Prostate gland (tissue), 2 donors: ENCODE data around the gene RPL29. TPM values are rescaled to one million over a fixed set of nuclear protein-coding genes. Genes with fewer than 3 reads are reported as not detected.

ENCODE experiments used
- DNase-seq: peaks from one replicate; pipeline ENCODE4 v3.0.0-alpha.2; 2019; ENCODE audit warnings: low spot score
- H3K27ac ChIP-seq, 2 donors: fragments of 200-600 bp; sonication (generic); 2 replicates each; pipeline ENCODE4 v1.5.1; 2017 to 2019
- H3K27me3 ChIP-seq: fragments of 200-600 bp; sonication (generic); replicated peaks from 2 replicates; pipeline ENCODE4 v1.5.1; 2019; ENCODE audit not compliant: insufficient read depth
- H3K36me3 ChIP-seq, 2 donors: fragments of 200-600 bp; sonication (generic); 1 replicate in 1 of 2; 2 replicates in 1 of 2; pipeline versions ENCODE4 v1.5.1 to v1.8.1; 2017 to 2019
- H3K4me1 ChIP-seq: fragments of 200-600 bp; sonication (generic); replicated peaks from 2 replicates; pipeline ENCODE4 v1.5.1; 2019
- H3K4me3 ChIP-seq, 2 donors: fragments of 200-600 bp; sonication (generic); 2 replicates each; pipeline ENCODE4 v1.5.1; 2017 to 2019
- H3K9me3 ChIP-seq: fragments of 200-600 bp; sonication (generic); 2 replicates; pipeline ENCODE4 v1.5.1; 2017
- CTCF ChIP-seq, 4 experiments: fragments of 200-600 bp in 2 of 4; fragments of 450-650 bp in 2 of 4; sonication (generic) in 2 of 4; IDR thresholded peaks; 1 replicate in 3 of 4; 2 replicates in 1 of 4; pipeline ENCODE4 v1.5.1; 2016 to 2019; ENCODE audit warnings: antibody characterized with exemption in 4 of 4, mild to moderate bottlenecking in 2 of 4, moderate library complexity in 2 of 4
- POLR2A ChIP-seq: fragments of 450-650 bp; IDR thresholded peaks from one replicate; pipeline ENCODE4 v1.6.1; 2016; ENCODE audit warnings: antibody characterized with exemption, mild to moderate bottlenecking
- POLR2AphosphoS5 ChIP-seq: sonication (generic); formaldehyde crosslinking; IDR thresholded peaks from one replicate; pipeline ENCODE4 v1.6.1; 2017; ENCODE audit warnings: antibody characterized with exemption
- WGBS: methylation state at CpG from one replicate; pipeline ENCODE4 v1.1.5; 2018; 5-methylcytosine and 5-hydroxymethylcytosine counted together
- intact Hi-C: fragments of 100-400 bp; cut with DNase I; formaldehyde crosslinking; loops from one replicate; pipeline ENCODE4 v1.14.2; 2022
- total RNA-seq, 2 donors: library from RNA; depleted of rRNA; stranded (reverse); fragments of >200 nt; gene quantifications; one replicate each; pipeline ENCODE4 v1.1.0, GENCODE V29; 2016

The RPL29 gene
- total RNA-seq, 2 donors from 2014 or later = 1,249 to 2,015 TPM

- Histone ChIP-seq H3K4me1 (peaks cover 11% of the 10 kb centered on the region), H3K27ac (peak overlapping the region; percentile 89 to 90), H3K4me3 (no peak overlapping the region), H3K9me3 (no peaks in the 10 kb centered on the region), H3K27me3 (no peaks in the 10 kb centered on the region), H3K36me3 (no peaks in the 10 kb centered on the region)
- intact Hi-C loops = no loop called here
- no peak for DNase-seq
- TF ChIP-seq CTCF (IDR thresholded peaks at IDR 0.05) (no peak), POLR2AphosphoS5 (no peak), POLR2A (no peak)
Measured at GRCh38 chr3:51984269-51984647, 11.4 kb downstream of the RPL29 start.

GRCh38 chr3:51983578-51984268 lies 12.0 kb downstream of the RPL29 start:
- H3K4me3 ChIP-seq = peak overlapping the region; percentile 34 to 41
- TF ChIP-seq CTCF (IDR thresholded peaks at IDR 0.05) (no peak), POLR2AphosphoS5 (no peak), POLR2A (no peak)
- intact Hi-C loops = no loop called here
- no peak for DNase-seq
- H3K27me3 ChIP-seq = no peaks in the 10 kb centered on the region
- peak overlapping the region; percentile 89 to 90 for H3K27ac ChIP-seq
- no peaks in the 10 kb centered on the region for H3K9me3 ChIP-seq
- H3K4me1 ChIP-seq = peaks cover 11% of the 10 kb centered on the region
- H3K36me3 ChIP-seq = no peaks in the 10 kb centered on the region
- WGBS = 68% methylated on average over 22 of the region's 22 CpGs

- Histone ChIP-seq H3K4me1 (peaks cover 11% of the 10 kb centered on the region), H3K27me3 (no peaks in the 10 kb centered on the region), H3K27ac (peak within 1 kb of the TSS; percentile 89 to 90), H3K9me3 (no peaks in the 10 kb centered on the region), H3K36me3 (no peaks in the 10 kb centered on the region), H3K4me3 (peak within 1 kb of the TSS; percentile 34 to 41)
- peak; percentile 63 for TF ChIP-seq POLR2AphosphoS5
- peak; percentile 76 for TF ChIP-seq POLR2A
- peak in 1 of 4 experiments; percentile 1 for TF ChIP-seq CTCF (IDR thresholded peaks at IDR 0.05)
- under 1% methylated on average over 56 of the region's 68 CpGs for WGBS
- peak; percentile 86 for DNase-seq
- intact Hi-C loops = no loop called here
Measured at GRCh38 chr3:51982838-51983577, 12.7 kb downstream of the RPL29 start, which contains the start of gene ACY1. Gene ACY1, plus strand, starts transcription at chr3:51983535. Its CDS starts 530 bp downstream, at chr3:51984065.

GRCh38 chr3:51982352-51982837 lies 13.3 kb downstream of the RPL29 start:
- intact Hi-C loops = no loop called here
- DNase-seq = no peak
- no peaks in the 10 kb centered on the region for H3K36me3 ChIP-seq
- TF ChIP-seq POLR2AphosphoS5 (no peak), CTCF (IDR thresholded peaks at IDR 0.05) (peak in 3 of 4 experiments; percentile 12 to 36 (median 16))
- H3K4me3 ChIP-seq = peak overlapping the region; percentile 34 to 41
- H3K27me3 ChIP-seq = no peaks in the 10 kb centered on the region
- WGBS = 8% methylated on average over 4 of the region's 4 CpGs
- H3K9me3 ChIP-seq = no peaks in the 10 kb centered on the region
- H3K27ac ChIP-seq = peak overlapping the region; percentile 89 to 90
- peaks cover 11% of the 10 kb centered on the region for H3K4me1 ChIP-seq
